Hepatocyte (in vitro differentiated cells): ENCODE measurements around the gene CORIN. TPM values are rescaled to one million over a fixed set of nuclear protein-coding genes. Genes with fewer than 3 reads are reported as not detected.
"Not testable (repeated sequence)": the region's sequence is repeated elsewhere in the genome, so short reads cannot be mapped to it uniquely, and the experiment has no call there.

Experiments
- DNase-seq: peaks from one replicate; pipeline ENCODE4 v3.0.0-alpha.2; 2016; ENCODE audit warnings: low spot score
- H2AFZ ChIP-seq: fragments of 200-600 bp; sonication (generic); 2 replicates; pipeline ENCODE4 v1.6.0; 2016; ENCODE audit warnings: antibody characterized with exemption, mild to moderate bottlenecking
- H3K27ac ChIP-seq: fragments of 200-600 bp; sonication (generic); 2 replicates; pipeline ENCODE4 v1.5.1; 2016; ENCODE audit warnings: mild to moderate bottlenecking
- H3K27me3 ChIP-seq: fragments of 200-600 bp; sonication (generic); 2 replicates; pipeline ENCODE4 v1.6.1; 2016
- H3K36me3 ChIP-seq: fragments of 200-600 bp; sonication (generic); replicated peaks from 2 replicates; pipeline ENCODE4 v1.5.1; 2016; ENCODE audit warnings: low read depth; ENCODE audit not compliant: insufficient read depth
- H3K4me1 ChIP-seq: fragments of 200-600 bp; sonication (generic); 2 replicates; pipeline ENCODE4 v1.5.1; 2016; ENCODE audit warnings: mild to moderate bottlenecking, moderate library complexity; ENCODE audit not compliant: insufficient read depth
- H3K4me2 ChIP-seq: fragments of 200-600 bp; sonication (generic); 2 replicates; pipeline ENCODE4 v1.6.0; 2016
- H3K4me3 ChIP-seq: fragments of 200-600 bp; sonication (generic); 2 replicates; pipeline ENCODE4 v1.5.1; 2016; ENCODE audit warnings: mild to moderate bottlenecking
- H3K79me2 ChIP-seq: fragments of 200-600 bp; sonication (generic); 2 replicates; pipeline ENCODE4 v1.6.0; 2017; ENCODE audit warnings: mild to moderate bottlenecking
- H3K9me2 ChIP-seq: fragments of 200-600 bp; sonication (generic); replicated peaks from 2 replicates; pipeline ENCODE4 v1.6.0; 2017; ENCODE audit warnings: mild to moderate bottlenecking; ENCODE audit not compliant: insufficient read depth
- H3K9me3 ChIP-seq: fragments of 200-600 bp; sonication (generic); 2 replicates; pipeline ENCODE4 v1.5.1; 2016; ENCODE audit warnings: low read depth, mild to moderate bottlenecking
- H4K20me1 ChIP-seq: fragments of 200-600 bp; sonication (generic); 2 replicates; pipeline ENCODE4 v1.6.0; 2016; ENCODE audit warnings: mild to moderate bottlenecking; ENCODE audit not compliant: insufficient read depth, poor library complexity, severe bottlenecking
- EZH2 ChIP-seq: fragments of 200-600 bp; sonication (generic); IDR thresholded peaks from 2 replicates; pipeline ENCODE4 v1.6.1; 2016; ENCODE audit warnings: antibody characterized with exemption, mild to moderate bottlenecking, borderline replicate concordance
- EZH2phosphoT487 ChIP-seq: fragments of 200-600 bp; sonication (generic); IDR thresholded peaks from one replicate; pipeline ENCODE4 v1.6.1; 2018; ENCODE audit warnings: antibody characterized with exemption, mild to moderate bottlenecking, low read depth, moderate library complexity; ENCODE audit not compliant: unreplicated experiment, severe bottlenecking
- WGBS: methylation state at CpG from one replicate; pipeline ENCODE4 v1.1.6; 2016; ENCODE audit warnings: low lambda C conversion rate; ENCODE audit errors: missing lambda C conversion rate; 5-methylcytosine and 5-hydroxymethylcytosine counted together
- polyA plus RNA-seq: library from polyadenylated mRNA; unstranded; fragments of >200 nt; fragmentation: Nextera tagmentation; extraction: Ambion mirVana; gene quantifications from 2 replicates; pipeline ENCODE4 v1.2.1, GENCODE V29; 2016
- total RNA-seq: library from RNA; depleted of rRNA; stranded (reverse); fragments of >200 nt; gene quantifications from 2 replicates; pipeline ENCODE4 v1.2.3, GENCODE V29; 2014
- TF ChIP-seq, protein P1 (sequence below): fragments of 200-600 bp; sonication (generic); IDR thresholded peaks from 2 replicates; pipeline ENCODE4 v1.5.1; 2016; ENCODE audit warnings: antibody characterized with exemption, mild to moderate bottlenecking; ENCODE audit not compliant: poor library complexity

Gene CORIN
- total and polyA plus RNA-seq, 2 experiments from 2014 or later, result 0.13 to 0.40 TPM

DNA sequence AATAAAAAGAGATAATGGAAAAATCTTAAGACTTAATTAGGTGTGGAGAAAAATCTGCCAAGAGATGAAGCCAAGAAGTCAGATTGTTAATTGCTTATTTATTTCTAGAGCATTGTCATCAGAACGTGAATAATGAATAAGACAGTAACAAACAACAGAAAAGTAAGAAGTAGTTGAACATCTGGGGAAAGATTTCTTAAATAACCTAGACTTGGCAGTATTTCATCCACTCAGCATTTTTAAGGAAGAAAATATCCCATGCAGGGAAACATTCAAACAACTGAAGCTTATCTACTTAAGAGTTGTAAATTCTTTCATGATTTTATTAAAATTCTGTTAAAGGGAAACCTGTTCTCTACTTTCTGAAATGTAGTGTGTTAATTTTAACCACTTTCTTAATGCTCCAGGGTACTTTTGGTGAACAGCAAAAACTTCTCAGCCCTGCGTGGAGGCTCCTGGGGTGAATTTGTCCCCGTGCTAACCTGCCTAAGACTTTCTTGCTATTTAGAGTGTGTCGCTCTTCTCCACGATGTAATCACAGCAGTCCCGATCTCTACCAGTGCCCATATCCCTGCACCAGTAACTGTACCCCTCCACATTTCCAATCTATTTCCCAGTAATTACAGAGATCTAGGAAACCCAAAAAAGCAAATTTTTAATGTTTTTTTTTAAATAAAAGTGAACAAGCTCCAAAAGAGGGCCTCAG lies 124.6 kb downstream of the CORIN start:
- Histone ChIP-seq H3K27me3 (no peaks in the 10 kb centered on the region), H3K9me2 (no peaks in the 10 kb centered on the region), H3K4me3 (no peak overlapping the region), H3K27ac (no peak overlapping the region), H3K4me2 (no peak overlapping the region), H3K9me3 (no peaks in the 10 kb centered on the region), H2AFZ (no peak overlapping the region), H3K4me1 (no peaks in the 10 kb centered on the region), H4K20me1 (no peaks in the 10 kb centered on the region), H3K79me2 (no peaks in the 10 kb centered on the region), H3K36me3 (no peaks in the 10 kb centered on the region)
- 68% methylated on average over 6 of the region's 6 CpGs for WGBS
- no peak for DNase-seq
- TF ChIP-seq EZH2phosphoT487 (no peak), EZH2 (no peak)
- TF ChIP-seq, protein P1, sequence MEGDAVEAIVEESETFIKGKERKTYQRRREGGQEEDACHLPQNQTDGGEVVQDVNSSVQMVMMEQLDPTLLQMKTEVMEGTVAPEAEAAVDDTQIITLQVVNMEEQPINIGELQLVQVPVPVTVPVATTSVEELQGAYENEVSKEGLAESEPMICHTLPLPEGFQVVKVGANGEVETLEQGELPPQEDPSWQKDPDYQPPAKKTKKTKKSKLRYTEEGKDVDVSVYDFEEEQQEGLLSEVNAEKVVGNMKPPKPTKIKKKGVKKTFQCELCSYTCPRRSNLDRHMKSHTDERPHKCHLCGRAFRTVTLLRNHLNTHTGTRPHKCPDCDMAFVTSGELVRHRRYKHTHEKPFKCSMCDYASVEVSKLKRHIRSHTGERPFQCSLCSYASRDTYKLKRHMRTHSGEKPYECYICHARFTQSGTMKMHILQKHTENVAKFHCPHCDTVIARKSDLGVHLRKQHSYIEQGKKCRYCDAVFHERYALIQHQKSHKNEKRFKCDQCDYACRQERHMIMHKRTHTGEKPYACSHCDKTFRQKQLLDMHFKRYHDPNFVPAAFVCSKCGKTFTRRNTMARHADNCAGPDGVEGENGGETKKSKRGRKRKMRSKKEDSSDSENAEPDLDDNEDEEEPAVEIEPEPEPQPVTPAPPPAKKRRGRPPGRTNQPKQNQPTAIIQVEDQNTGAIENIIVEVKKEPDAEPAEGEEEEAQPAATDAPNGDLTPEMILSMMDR, result no peak

DNA sequence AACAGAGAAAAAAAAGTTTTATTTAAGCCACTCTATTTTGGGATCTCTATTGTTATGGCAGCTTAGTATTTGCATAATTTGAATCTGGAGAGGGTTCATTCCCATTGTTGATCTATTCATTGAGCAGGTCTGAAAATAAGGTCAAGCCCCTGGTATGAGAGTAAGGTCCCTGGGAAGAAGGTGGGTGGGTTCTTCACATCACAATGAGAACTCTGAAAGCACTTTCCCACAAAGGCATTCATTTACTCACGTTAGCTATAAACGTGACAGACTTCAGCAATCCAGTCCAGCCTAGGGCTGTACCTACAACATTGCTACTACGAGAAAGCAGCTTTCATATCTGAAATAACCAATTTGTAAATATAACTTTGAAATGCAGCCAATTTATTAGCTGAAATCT lies 126.2 kb downstream of the CORIN start:
- Histone ChIP-seq H3K4me1 (no peaks in the 10 kb centered on the region), H4K20me1 (no peaks in the 10 kb centered on the region), H3K9me2 (no peaks in the 10 kb centered on the region), H2AFZ (no peak overlapping the region), H3K36me3 (no peaks in the 10 kb centered on the region), H3K4me2 (no peak overlapping the region), H3K27ac (no peak overlapping the region), H3K27me3 (no peaks in the 10 kb centered on the region), H3K4me3 (no peak overlapping the region), H3K79me2 (no peaks in the 10 kb centered on the region), H3K9me3 (no peaks in the 10 kb centered on the region)
- no peak for DNase-seq
- TF ChIP-seq, protein P1, result no peak
- no peak for TF ChIP-seq EZH2
- TF ChIP-seq EZH2phosphoT487, result no peak
- 82% methylated on average over 3 of the region's 3 CpGs for WGBS

DNA sequence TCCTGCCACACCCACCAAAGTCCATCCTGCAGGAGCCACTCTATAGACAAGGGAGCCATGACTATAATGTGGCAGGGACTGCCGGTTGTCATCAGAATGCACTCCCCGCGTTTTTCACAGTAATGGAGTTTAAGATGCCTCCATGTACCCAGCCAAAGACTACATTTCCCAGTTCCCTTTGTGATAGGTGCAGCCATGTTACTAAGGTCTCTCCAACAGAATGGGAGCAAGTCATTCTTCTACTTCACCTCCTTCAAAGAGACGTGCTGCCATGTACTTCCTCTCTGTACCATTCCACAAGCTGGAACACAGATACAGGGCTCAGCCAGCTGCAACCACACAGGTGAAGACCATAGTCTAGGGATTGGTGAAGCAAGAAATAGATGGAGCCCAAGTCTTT lies 126.7 kb downstream of the CORIN start:
- 62% methylated on average over 4 of the region's 4 CpGs for WGBS
- Histone ChIP-seq H3K4me1 (no peaks in the 10 kb centered on the region), H3K9me3 (no peaks in the 10 kb centered on the region), H4K20me1 (no peaks in the 10 kb centered on the region), H3K4me3 (no peak overlapping the region), H2AFZ (no peak overlapping the region), H3K36me3 (no peaks in the 10 kb centered on the region), H3K79me2 (no peaks in the 10 kb centered on the region), H3K27ac (no peak overlapping the region), H3K4me2 (no peak overlapping the region), H3K27me3 (no peaks in the 10 kb centered on the region), H3K9me2 (no peaks in the 10 kb centered on the region)
- no peak for TF ChIP-seq EZH2phosphoT487
- no peak for TF ChIP-seq EZH2
- TF ChIP-seq, protein P1, result no peak
- DNase-seq, result no peak

DNA sequence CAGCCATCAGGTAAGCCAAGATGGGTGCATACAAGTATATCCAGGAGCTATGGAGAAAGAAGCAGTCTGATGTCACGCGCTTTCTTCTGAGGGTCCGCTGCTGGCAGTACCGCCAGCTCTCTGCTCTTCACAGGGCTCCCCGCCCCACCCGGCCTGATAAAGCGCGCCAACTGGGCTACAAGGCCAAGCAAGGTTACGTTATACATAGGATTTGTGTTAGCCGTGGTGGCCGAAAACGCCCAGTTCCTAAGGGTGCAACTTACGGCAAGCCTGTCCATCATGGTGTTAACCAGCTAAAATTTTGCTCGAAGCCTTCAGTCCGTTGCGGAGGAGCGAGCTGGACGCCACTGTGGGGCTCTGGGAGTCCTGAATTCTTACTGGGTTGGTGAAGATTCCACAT lies 131.5 kb downstream of the CORIN start:
- WGBS, result 98% methylated on average over 18 of the region's 18 CpGs
- not testable (repeated sequence) for H3K79me2 ChIP-seq, H3K9me3 ChIP-seq

More for the DNA sequence above, 131.5 kb downstream of the CORIN start:
- not testable (repeated sequence) for H2AFZ ChIP-seq, H3K9me2 ChIP-seq, H3K4me1 ChIP-seq, H3K4me2 ChIP-seq, H3K36me3 ChIP-seq, DNase-seq, H3K27ac ChIP-seq, H3K27me3 ChIP-seq, H3K4me3 ChIP-seq, H4K20me1 ChIP-seq
